OCI-LY1 (cell line): ENCODE measurements around the gene FAM32A.

ENCODE experiments used
- H2AFZ ChIP-seq: fragments of 200-600 bp; sonication (generic), shearing (Covaris generic); 2 replicates; pipeline ENCODE4 v1.6.0; 2014; ENCODE audit warnings: antibody characterized with exemption, mild to moderate bottlenecking, low read length
- H3F3A ChIP-seq: fragments of 200-600 bp; sonication (generic), shearing (Covaris generic); 2 replicates; pipeline ENCODE4 v1.6.0; 2014; ENCODE audit warnings: mild to moderate bottlenecking, antibody characterized with exemption, low read length, moderate library complexity; ENCODE audit not compliant: insufficient read depth
- H3K27ac ChIP-seq: fragments of 200-600 bp; sonication (generic); 2 replicates; pipeline ENCODE4 v1.5.1; 2014; ENCODE audit warnings: low read length, mixed run types, mild to moderate bottlenecking, low read depth; ENCODE audit not compliant: poor library complexity, severe bottlenecking
- H3K27me3 ChIP-seq: fragments of 200-600 bp; sonication (generic); 2 replicates; pipeline ENCODE4 v1.6.0; 2014; ENCODE audit warnings: antibody characterized with exemption, mild to moderate bottlenecking, low read length, moderate library complexity; ENCODE audit not compliant: insufficient read depth
- H3K36me3 ChIP-seq: fragments of 200-600 bp; sonication (generic); 2 replicates; pipeline ENCODE4 v1.6.1; 2014; ENCODE audit warnings: mild to moderate bottlenecking, antibody characterized with exemption, low read length, moderate library complexity, mixed read lengths; ENCODE audit not compliant: insufficient read depth
- H3K4me1 ChIP-seq: fragments of 200-600 bp; sonication (generic); 2 replicates; pipeline ENCODE4 v1.5.1; 2014; ENCODE audit warnings: mild to moderate bottlenecking, low read length, moderate library complexity; ENCODE audit not compliant: insufficient read depth, severe bottlenecking
- H3K4me2 ChIP-seq: fragments of 200-600 bp; sonication (generic), shearing (Covaris generic); 2 replicates; pipeline ENCODE4 v1.6.1; 2014; ENCODE audit warnings: low read length
- H3K4me3 ChIP-seq: fragments of 200-600 bp; sonication (generic); 2 replicates; pipeline ENCODE4 v1.5.1; 2014; ENCODE audit warnings: low read length, low read depth, mild to moderate bottlenecking, mixed read lengths; ENCODE audit not compliant: poor library complexity, severe bottlenecking
- H3K79me2 ChIP-seq: fragments of 200-600 bp; shearing (Covaris generic); 2 replicates; pipeline ENCODE4 v1.6.1; 2016; ENCODE audit warnings: mixed run types, low read length, mixed read lengths; ENCODE audit not compliant: insufficient read depth
- H3K9ac ChIP-seq: fragments of 200-600 bp; sonication (generic), shearing (Covaris generic); 2 replicates; pipeline ENCODE4 v1.6.1; 2014; ENCODE audit warnings: mild to moderate bottlenecking, low read length, mixed read lengths
- H3K9me2 ChIP-seq: fragments of 200-600 bp; sonication (generic), shearing (Covaris generic); 2 replicates; pipeline ENCODE4 v1.6.1; 2014; ENCODE audit warnings: low read depth, mild to moderate bottlenecking, low read length, mixed read lengths
- H3K9me3 ChIP-seq: fragments of 200-600 bp; shearing (Covaris generic); 2 replicates; pipeline ENCODE4 v1.6.1; 2014; ENCODE audit warnings: low read length, mixed read lengths
- H4K20me1 ChIP-seq: fragments of 200-600 bp; sonication (generic), shearing (Covaris generic); 2 replicates; pipeline ENCODE4 v1.6.0; 2016; ENCODE audit warnings: mild to moderate bottlenecking, low read length; ENCODE audit not compliant: insufficient read depth
- EZH2 ChIP-seq: fragments of 200-600 bp; sonication (generic), shearing (Covaris generic); IDR thresholded peaks from 2 replicates; pipeline ENCODE4 v1.8.0; 2017; ENCODE audit warnings: borderline replicate concordance, mixed run types, mild to moderate bottlenecking, antibody characterized with exemption, low read length, moderate library complexity, mixed read lengths
- TF ChIP-seq, protein P1 (sequence below): fragments of 200-600 bp; sonication (generic), shearing (Covaris generic); IDR thresholded peaks from 2 replicates; pipeline ENCODE4 v1.5.1; 2017; ENCODE audit warnings: mild to moderate bottlenecking, antibody characterized with exemption, low read length, moderate library complexity, mixed read lengths

The FAM32A gene

DNA sequence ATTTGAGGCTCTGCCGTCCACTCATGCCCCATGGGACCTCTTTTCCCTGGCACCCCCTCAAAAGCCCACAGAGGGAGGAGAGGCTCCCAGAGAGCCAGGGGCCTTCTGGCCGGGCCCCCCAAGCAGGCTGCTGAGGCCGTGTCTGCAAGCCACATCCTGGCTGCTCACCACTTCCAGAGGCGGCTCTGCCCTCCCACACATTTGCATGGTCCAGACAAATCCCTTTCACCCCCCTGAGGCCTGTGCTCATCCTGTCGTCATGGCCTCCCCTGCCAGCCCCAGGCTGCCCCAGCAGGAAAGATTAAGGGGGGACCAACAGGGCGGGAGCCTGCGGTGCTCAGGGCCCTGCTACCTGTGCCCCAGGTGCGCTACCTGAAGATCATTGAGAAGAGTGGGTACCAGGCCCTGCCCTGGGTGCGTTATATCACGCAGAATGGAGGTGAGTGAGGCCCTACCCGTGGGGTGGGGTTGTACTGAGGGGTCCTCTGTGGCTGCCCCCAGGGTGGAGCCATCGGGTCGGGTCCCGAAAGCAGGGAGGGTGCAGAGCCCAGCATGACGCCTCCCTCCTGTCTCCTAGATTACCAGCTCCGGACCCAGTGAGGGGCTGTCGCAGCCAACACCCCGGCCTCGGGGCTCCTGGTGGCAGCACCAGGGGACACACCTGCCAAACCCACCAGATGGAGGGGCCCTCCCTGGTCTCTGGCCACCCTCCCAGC lies 48.8 kb downstream of the FAM32A start:
- H3K27me3 ChIP-seq = no peaks in the 10 kb centered on the region
- H3K4me3 ChIP-seq = no peak overlapping the region
- TF ChIP-seq, protein P1, sequence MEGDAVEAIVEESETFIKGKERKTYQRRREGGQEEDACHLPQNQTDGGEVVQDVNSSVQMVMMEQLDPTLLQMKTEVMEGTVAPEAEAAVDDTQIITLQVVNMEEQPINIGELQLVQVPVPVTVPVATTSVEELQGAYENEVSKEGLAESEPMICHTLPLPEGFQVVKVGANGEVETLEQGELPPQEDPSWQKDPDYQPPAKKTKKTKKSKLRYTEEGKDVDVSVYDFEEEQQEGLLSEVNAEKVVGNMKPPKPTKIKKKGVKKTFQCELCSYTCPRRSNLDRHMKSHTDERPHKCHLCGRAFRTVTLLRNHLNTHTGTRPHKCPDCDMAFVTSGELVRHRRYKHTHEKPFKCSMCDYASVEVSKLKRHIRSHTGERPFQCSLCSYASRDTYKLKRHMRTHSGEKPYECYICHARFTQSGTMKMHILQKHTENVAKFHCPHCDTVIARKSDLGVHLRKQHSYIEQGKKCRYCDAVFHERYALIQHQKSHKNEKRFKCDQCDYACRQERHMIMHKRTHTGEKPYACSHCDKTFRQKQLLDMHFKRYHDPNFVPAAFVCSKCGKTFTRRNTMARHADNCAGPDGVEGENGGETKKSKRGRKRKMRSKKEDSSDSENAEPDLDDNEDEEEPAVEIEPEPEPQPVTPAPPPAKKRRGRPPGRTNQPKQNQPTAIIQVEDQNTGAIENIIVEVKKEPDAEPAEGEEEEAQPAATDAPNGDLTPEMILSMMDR = no peak
- no peak for TF ChIP-seq EZH2
- H4K20me1 ChIP-seq = no peaks in the 10 kb centered on the region
- no peaks in the 10 kb centered on the region for H3K9me3 ChIP-seq
- H2AFZ ChIP-seq = no peak overlapping the region
- no peaks in the 10 kb centered on the region for H3K79me2 ChIP-seq
- H3K9ac ChIP-seq = no peak overlapping the region
- no peak overlapping the region for H3K4me2 ChIP-seq
- no peaks in the 10 kb centered on the region for H3K4me1 ChIP-seq
- no peaks in the 10 kb centered on the region for H3K9me2 ChIP-seq
- H3K36me3 ChIP-seq = peaks cover 66% of the 10 kb centered on the region
- H3K27ac ChIP-seq = no peak overlapping the region
- no peaks in the 10 kb centered on the region for H3F3A ChIP-seq

DNA sequence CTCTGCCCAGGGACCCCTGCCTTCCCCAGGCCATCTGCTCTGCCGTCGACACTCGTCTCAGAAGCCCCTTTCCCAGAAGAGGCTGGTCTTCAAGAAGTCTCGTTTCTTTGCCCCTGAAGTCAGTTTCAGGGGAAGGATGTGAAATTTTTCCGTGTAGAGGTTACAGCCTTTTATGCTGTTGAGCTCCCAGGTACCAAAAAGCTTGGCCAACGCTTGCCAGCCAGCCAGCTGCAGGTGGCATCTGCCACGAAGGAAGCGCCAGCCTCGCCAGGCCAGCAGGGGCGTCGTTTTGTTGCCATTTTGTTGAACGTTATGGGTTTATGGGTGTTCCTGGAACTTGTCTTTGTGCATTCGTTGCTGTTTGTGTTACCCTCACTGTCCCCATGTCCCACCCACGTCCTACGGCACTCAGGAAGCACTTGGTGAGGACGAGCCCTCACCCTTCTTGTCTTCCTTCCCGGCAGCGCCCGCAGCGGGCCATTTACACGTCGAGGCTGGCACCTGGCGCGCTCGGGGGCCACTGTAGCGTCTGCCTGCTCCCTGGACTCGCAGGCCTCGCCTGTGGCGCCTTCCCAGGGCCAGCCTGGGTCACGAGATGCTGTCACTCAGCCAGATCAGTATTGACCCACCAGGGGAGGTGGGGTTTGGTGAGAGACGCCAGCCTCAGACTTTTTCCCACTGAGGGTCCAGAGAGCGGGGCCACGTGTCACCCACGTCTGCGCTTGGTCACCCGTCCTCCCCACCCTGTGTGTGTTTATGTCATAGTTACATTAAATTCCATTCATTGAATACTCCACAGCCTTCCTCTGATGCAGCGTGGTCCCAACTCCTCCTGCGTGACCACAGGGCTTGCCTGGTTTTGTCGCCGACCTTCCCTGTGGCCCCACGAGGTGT lies 49.6 kb downstream of the FAM32A start:
- H3K27ac ChIP-seq = no peak overlapping the region
- H3K9me3 ChIP-seq = no peaks in the 10 kb centered on the region
- no peak overlapping the region for H2AFZ ChIP-seq
- no peaks in the 10 kb centered on the region for H3K9me2 ChIP-seq
- H3K4me1 ChIP-seq = no peaks in the 10 kb centered on the region
- no peak for TF ChIP-seq EZH2
- TF ChIP-seq, protein P1 = no peak
- H3K79me2 ChIP-seq = no peaks in the 10 kb centered on the region
- no peak overlapping the region for H3K9ac ChIP-seq
- peaks cover 59% of the 10 kb centered on the region for H3K36me3 ChIP-seq
- H3K4me3 ChIP-seq = no peak overlapping the region
- no peak overlapping the region for H3K4me2 ChIP-seq
- H3K27me3 ChIP-seq = no peaks in the 10 kb centered on the region
- H3F3A ChIP-seq = no peaks in the 10 kb centered on the region
- H4K20me1 ChIP-seq = no peaks in the 10 kb centered on the region

DNA sequence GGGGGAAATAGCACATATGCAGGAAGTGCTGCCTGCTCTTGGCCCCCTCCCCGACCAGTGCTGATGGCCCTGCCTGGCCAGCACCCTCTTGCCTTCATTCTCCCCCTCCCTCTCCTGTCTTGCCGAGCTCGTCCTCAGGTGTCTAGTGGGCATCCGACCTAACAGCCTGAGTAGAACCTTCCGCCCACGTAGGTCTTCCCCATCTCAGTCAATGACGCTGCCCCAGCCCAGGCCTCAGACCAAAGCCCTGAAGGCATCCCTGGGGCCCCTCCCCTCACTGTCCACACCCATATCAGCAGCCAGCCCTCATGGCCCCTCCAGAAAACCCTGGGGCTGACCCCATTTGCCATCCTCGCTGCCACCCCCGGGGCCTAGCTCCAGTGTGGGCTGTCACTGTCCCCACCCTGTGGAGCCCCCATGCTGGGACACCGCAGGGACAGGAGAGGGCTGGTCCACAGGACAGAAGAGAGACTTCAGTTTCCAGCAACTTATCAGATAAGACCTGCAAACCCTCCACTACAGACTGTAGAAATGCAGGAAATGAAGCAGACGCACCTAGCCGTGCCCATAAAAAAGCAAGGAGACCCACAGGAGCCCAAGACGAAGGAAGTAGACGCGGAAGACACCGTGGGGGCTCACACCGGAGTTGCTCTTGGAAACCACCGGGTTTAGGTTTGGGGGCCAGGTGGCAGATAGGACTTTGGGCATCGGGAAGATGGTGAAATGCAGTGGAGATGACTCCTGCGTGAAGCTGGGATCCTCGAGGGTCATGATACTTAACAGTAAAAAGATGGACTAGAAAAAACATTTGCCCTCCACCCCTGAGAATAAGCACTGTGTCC lies 50.8 kb downstream of the FAM32A start:
- Histone ChIP-seq H4K20me1 (no peaks in the 10 kb centered on the region), H3K9me2 (no peaks in the 10 kb centered on the region), H3K79me2 (no peaks in the 10 kb centered on the region), H3K27ac (no peak overlapping the region), H2AFZ (no peak overlapping the region), H3K4me3 (no peak overlapping the region), H3K36me3 (peaks cover 51% of the 10 kb centered on the region), H3K27me3 (no peaks in the 10 kb centered on the region), H3K4me2 (no peak overlapping the region), H3F3A (no peaks in the 10 kb centered on the region), H3K4me1 (no peaks in the 10 kb centered on the region), H3K9ac (no peak overlapping the region), H3K9me3 (no peaks in the 10 kb centered on the region)
- no peak for TF ChIP-seq EZH2
- TF ChIP-seq, protein P1 = no peak
